GM10847 (cell line): Measurements from ENCODE around the gene ISCA2.
A peak's percentile ranks its signal among the peaks of the same experiment; 100 is the strongest.

Experiments used
- POLR2A ChIP-seq: IDR thresholded peaks from 2 replicates; pipeline ENCODE4 v1.6.1; 2011; ENCODE audit not compliant: insufficient read length; ENCODE audit errors: extremely low read depth

The ISCA2 gene

GRCh38 chr14:74493343-74494261 is at the start of gene ISCA2:
ISCA2 (plus strand) TSS chr14:74493765; CDS start chr14:74493775, 10 bp downstream.
- peak; percentile 68 for TF ChIP-seq POLR2A

GRCh38 chr14:74444866-74445265 is 48.7 kb upstream of the ISCA2 start:
- no peak for TF ChIP-seq POLR2A

GRCh38 chr14:74456684-74457564 is 36.6 kb upstream of the ISCA2 start:
- TF ChIP-seq POLR2A: no peak

GRCh38 chr14:74457565-74457895 is 36.0 kb upstream of the ISCA2 start:
- no peak for TF ChIP-seq POLR2A

GRCh38 chr14:74459289-74459946 is 34.1 kb upstream of the ISCA2 start:
- no peak for TF ChIP-seq POLR2A

GRCh38 chr14:74459976-74460375 is 33.6 kb upstream of the ISCA2 start:
- no peak for TF ChIP-seq POLR2A

- TF ChIP-seq POLR2A: no peak
These were observed 30.6 kb upstream of the ISCA2 start for GRCh38 chr14:74462993-74463392.

- TF ChIP-seq POLR2A: no peak
These were observed 29.9 kb upstream of the ISCA2 start for GRCh38 chr14:74463697-74464096.

GRCh38 chr14:74464785-74465184 is 28.8 kb upstream of the ISCA2 start:
- TF ChIP-seq POLR2A: no peak

GRCh38 chr14:74465335-74465734 is 28.2 kb upstream of the ISCA2 start:
- no peak for TF ChIP-seq POLR2A

- no peak for TF ChIP-seq POLR2A
These were observed 25.1 kb upstream of the ISCA2 start for GRCh38 chr14:74468513-74468912.

GRCh38 chr14:74469548-74470518 is 23.7 kb upstream of the ISCA2 start:
- no peak for TF ChIP-seq POLR2A

GRCh38 chr14:74472601-74473000 is 21.0 kb upstream of the ISCA2 start:
- no peak for TF ChIP-seq POLR2A

GRCh38 chr14:74474376-74474775 is 19.2 kb upstream of the ISCA2 start:
- TF ChIP-seq POLR2A: no peak
